HepG2 (cell line): ENCODE results near the gene KLF15. TPM values are rescaled to one million over a fixed set of nuclear protein-coding genes. Genes with fewer than 3 reads are reported as not detected.

Source experiments
- AFF4 ChIP-seq: sonication (generic); formaldehyde crosslinking; IDR thresholded peaks from 2 replicates; pipeline ENCODE4 v1.4.0; 2020; ENCODE audit warnings: missing genetic modification reagents
- ATF1 ChIP-seq: IDR thresholded peaks from 2 replicates; pipeline ENCODE4 v1.6.1; 2016; ENCODE audit warnings: mild to moderate bottlenecking, control low read depth
- CBX1 ChIP-seq: IDR thresholded peaks from one replicate; pipeline ENCODE4 v1.6.1; 2016; ENCODE audit warnings: antibody characterized with exemption, low read depth
- CREBL2 ChIP-seq: sonication (generic); formaldehyde crosslinking; IDR thresholded peaks from 2 replicates; pipeline ENCODE4 v1.8.1; 2023; ENCODE audit warnings: missing genetic modification reagents, mild to moderate bottlenecking, borderline replicate concordance
- DR1 ChIP-seq: sonication (generic); formaldehyde crosslinking; IDR thresholded peaks from 2 replicates; pipeline ENCODE4 v1.8.0; 2021; ENCODE audit warnings: mild to moderate bottlenecking, missing genetic modification reagents, inconsistent platforms
- EHMT2 ChIP-seq: fragments of 200-600 bp; sonication (generic); IDR thresholded peaks from 2 replicates; pipeline ENCODE4 v1.7.0; 2017; ENCODE audit warnings: antibody characterized with exemption, low read depth, low read length, borderline replicate concordance
- GABPB1 ChIP-seq: IDR thresholded peaks from 2 replicates; pipeline ENCODE4 v1.6.1; 2016; ENCODE audit warnings: mild to moderate bottlenecking, missing genetic modification reagents, moderate library complexity, missing compliant biosample characterization
- HCFC1 ChIP-seq: fragments of 150-350 bp; IDR thresholded peaks from 2 replicates; pipeline ENCODE4 v1.6.1; 2014; ENCODE audit warnings: low read depth, low read length
- MED8 ChIP-seq: sonication (generic); formaldehyde crosslinking; IDR thresholded peaks from 2 replicates; pipeline ENCODE4 v1.8.1; 2023; ENCODE audit warnings: mild to moderate bottlenecking, missing genetic modification reagents; ENCODE audit not compliant: insufficient replicate concordance
- NR2F6 ChIP-seq, 2 experiments: IDR thresholded peaks; 2 replicates each; pipeline ENCODE4 v1.6.1; 2016; ENCODE audit warnings: antibody characterized with exemption in 1 of 2, mild to moderate bottlenecking in 1 of 2
- REPIN1 ChIP-seq: sonication (generic); formaldehyde crosslinking; IDR thresholded peaks from 2 replicates; pipeline ENCODE4 v1.8.0; 2022; ENCODE audit warnings: missing genetic modification reagents, low read depth, mild to moderate bottlenecking, borderline replicate concordance
- RFXAP ChIP-seq: sonication (generic); formaldehyde crosslinking; IDR thresholded peaks from 2 replicates; pipeline ENCODE4 v1.4.0; 2020; ENCODE audit warnings: missing genetic modification reagents, borderline replicate concordance
- SP4 ChIP-seq: sonication (generic); formaldehyde crosslinking; IDR thresholded peaks from 2 replicates; pipeline ENCODE4 v1.8.1; 2023; ENCODE audit warnings: mild to moderate bottlenecking, missing genetic modification reagents
- TEAD2 ChIP-seq: sonication (generic); formaldehyde crosslinking; IDR thresholded peaks from 2 replicates; pipeline ENCODE4 v1.9.0; 2021; ENCODE audit warnings: missing genetic modification reagents
- TFDP1 ChIP-seq: IDR thresholded peaks from 2 replicates; pipeline ENCODE4 v1.6.1; 2016; ENCODE audit warnings: missing compliant biosample characterization, missing genetic modification reagents, borderline replicate concordance
- XRCC5 ChIP-seq: fragments of 200-400 bp; formaldehyde crosslinking; optimal IDR thresholded peaks from 2 replicates; pipeline ENCODE3; 2017; ENCODE audit warnings: mild to moderate bottlenecking, low read length
- ZNF121 ChIP-seq: sonication (generic); formaldehyde crosslinking; IDR thresholded peaks from 2 replicates; pipeline ENCODE4 v1.5.0; 2020; ENCODE audit warnings: mild to moderate bottlenecking, missing genetic modification reagents
- ZNF446 ChIP-seq: sonication (generic); formaldehyde crosslinking; IDR thresholded peaks from 2 replicates; pipeline ENCODE4 v1.5.0; 2020; ENCODE audit warnings: mild to moderate bottlenecking, missing genetic modification reagents
- ZNF678 ChIP-seq: sonication (generic); formaldehyde crosslinking; IDR thresholded peaks from 2 replicates; pipeline ENCODE4 v1.4.0; 2020; ENCODE audit warnings: mild to moderate bottlenecking, missing genetic modification reagents
- ZNF83 ChIP-seq: sonication (generic); formaldehyde crosslinking; IDR thresholded peaks from 2 replicates; pipeline ENCODE4 v1.4.0; 2020; ENCODE audit warnings: missing genetic modification reagents, mild to moderate bottlenecking, borderline replicate concordance
- polyA plus RNA-seq, 8 experiments: library from polyadenylated mRNA; depleted of rRNA in 3 of 8; stranded (reverse) in 7 of 8; unstranded in 1 of 8; fragments of >200 nt; fragmentation: Illumina TruSeq in 4 of 8; extraction: Trizol in 4 of 8; gene quantifications; 2 replicates each; pipeline versions ENCODE4 v1.2.1 to v1.2.3, GENCODE V29; 2011 to 2016; ENCODE audit warnings: low read depth in 4 of 8, missing spikeins in 1 of 8, mixed read lengths in 1 of 8; ENCODE audit not compliant: insufficient read depth in 1 of 8
- total RNA-seq, 5 experiments: library from RNA; depleted of rRNA; stranded (reverse); fragments of >200 nt; fragmentation: Illumina TruSeq; extraction: Trizol; gene quantifications; 2 replicates each; pipeline ENCODE4 v1.2.3, GENCODE V29; 2016; ENCODE audit warnings: low read depth in 1 of 5
- TF ChIP-seq, protein P1 (sequence below): sonication (generic); formaldehyde crosslinking; IDR thresholded peaks from 2 replicates; pipeline ENCODE4 v1.4.0; 2020; ENCODE audit warnings: missing genetic modification reagents
- TF ChIP-seq, protein P2 (sequence below): sonication (generic); formaldehyde crosslinking; IDR thresholded peaks from 2 replicates; pipeline ENCODE4 v1.5.0; 2020; ENCODE audit warnings: missing genetic modification reagents

Gene KLF15
- total and polyA plus RNA-seq, 2 of the 13 experiments (the other 11 are each of a cell fraction or from before 2014, with no cell fraction given): 7.1 to 7.8 TPM

DNA sequence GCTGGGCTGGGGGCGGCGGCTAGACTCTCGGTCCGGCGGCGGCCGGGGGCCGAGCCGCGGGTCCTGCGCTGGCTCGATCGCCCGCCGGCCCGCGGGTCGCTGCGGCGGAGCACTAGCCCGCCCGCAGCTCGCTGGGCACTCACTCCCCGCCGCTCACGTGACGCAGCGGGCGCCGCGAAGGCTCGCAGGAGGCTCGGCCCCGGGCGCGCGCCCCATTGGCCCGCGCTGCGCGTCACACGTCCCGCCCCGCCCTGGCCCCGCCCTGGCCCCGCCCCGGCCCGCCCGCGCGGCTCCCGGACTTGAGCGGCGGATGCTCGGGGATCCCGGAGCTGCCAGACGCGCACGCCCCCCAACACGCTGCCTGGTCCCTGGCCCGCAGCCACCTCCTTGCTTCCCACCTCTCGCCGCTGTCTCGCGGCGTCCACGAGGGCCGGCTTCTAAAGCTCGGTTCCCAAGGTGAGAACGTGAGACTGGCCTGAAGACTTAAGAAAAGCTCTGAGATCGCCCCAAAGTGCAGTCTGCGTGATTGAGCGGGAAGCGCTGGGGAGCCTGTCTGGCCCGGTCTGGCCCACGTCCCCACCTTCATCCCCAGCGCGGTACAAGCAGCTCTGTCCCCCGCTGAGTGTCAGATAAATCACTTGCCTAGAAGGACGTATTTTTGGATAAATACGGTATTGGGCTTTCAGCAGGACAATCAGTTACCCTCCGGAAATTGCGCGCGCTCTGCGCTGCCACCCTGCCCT, at the start of gene KLF15 (continued):
- no peak for TF ChIP-seq HCFC1
- TF ChIP-seq, protein P1, sequence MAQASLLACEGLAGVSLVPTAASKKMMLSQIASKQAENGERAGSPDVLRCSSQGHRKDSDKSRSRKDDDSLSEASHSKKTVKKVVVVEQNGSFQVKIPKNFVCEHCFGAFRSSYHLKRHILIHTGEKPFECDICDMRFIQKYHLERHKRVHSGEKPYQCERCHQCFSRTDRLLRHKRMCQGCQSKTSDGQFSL: no peak
- peak; percentile 8; the same call in 1 of the 2 replicates for TF ChIP-seq GABPB1 (CRISPR knock-in tag)
- TF ChIP-seq RFXAP (CRISPR knock-in tag): no peak
- no peak for TF ChIP-seq CBX1
- TF ChIP-seq NR2F6 (IDR thresholded peaks at IDR 0.05): no peak
- no peak for TF ChIP-seq NR2F6 (CRISPR knock-in tag; IDR thresholded peaks at IDR 0.05)
- TF ChIP-seq MED8 (CRISPR knock-in tag): no peak
- TF ChIP-seq TFDP1 (CRISPR knock-in tag): peak; percentile 65; the same call in 1 of the 2 replicates
- TF ChIP-seq ZNF446 (CRISPR knock-in tag): no peak
- TF ChIP-seq CREBL2 (CRISPR knock-in tag): no peak
- TF ChIP-seq TEAD2 (CRISPR knock-in tag): no peak
- peak; percentile 44 for TF ChIP-seq XRCC5
- TF ChIP-seq ZNF121: no peak
- TF ChIP-seq AFF4 (CRISPR knock-in tag): no peak
- TF ChIP-seq ATF1: no peak
- no peak for TF ChIP-seq ZNF83 (CRISPR knock-in tag)
- peak; percentile 24; the same call in 1 of the 2 replicates for TF ChIP-seq SP4
- no peak for TF ChIP-seq REPIN1
- TF ChIP-seq, protein P2, sequence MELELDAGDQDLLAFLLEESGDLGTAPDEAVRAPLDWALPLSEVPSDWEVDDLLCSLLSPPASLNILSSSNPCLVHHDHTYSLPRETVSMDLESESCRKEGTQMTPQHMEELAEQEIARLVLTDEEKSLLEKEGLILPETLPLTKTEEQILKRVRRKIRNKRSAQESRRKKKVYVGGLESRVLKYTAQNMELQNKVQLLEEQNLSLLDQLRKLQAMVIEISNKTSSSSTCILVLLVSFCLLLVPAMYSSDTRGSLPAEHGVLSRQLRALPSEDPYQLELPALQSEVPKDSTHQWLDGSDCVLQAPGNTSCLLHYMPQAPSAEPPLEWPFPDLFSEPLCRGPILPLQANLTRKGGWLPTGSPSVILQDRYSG (CRISPR knock-in tag): no peak
- no peak for TF ChIP-seq EHMT2
- TF ChIP-seq DR1 (CRISPR knock-in tag): no peak
- TF ChIP-seq ZNF678 (CRISPR knock-in tag): no peak
